CD4-positive, alpha-beta memory T cell (primary cell): ENCODE data around the gene ZNF444. TPM values are rescaled to one million over a fixed set of nuclear protein-coding genes. Genes with fewer than 3 reads are reported as not detected.
"Not testable (repeated sequence)": the region's sequence is repeated elsewhere in the genome, so short reads cannot be mapped to it uniquely, and the experiment has no call there.

Experiments
- CTCF ChIA-PET: fragments of 350-600 bp; sonication (Branson Sonifier 250); formaldehyde crosslinking; loops from one replicate; lab custom pipeline; 2021; ENCODE audit warnings: inconsistent platforms; ENCODE audit not compliant: partially characterized antibody; lab: Charles Lee
- POLR2A ChIA-PET: fragments of 350-600 bp; sonication (Branson Sonifier 250); formaldehyde crosslinking; loops from one replicate; lab custom pipeline; 2021; ENCODE audit not compliant: partially characterized antibody; lab: Charles Lee
- DNase-seq, 5 donors: peaks; one replicate each; pipeline versions ENCODE4 v3.0.0 to v3.0.0-alpha.2; 2020 to 2022; ENCODE audit warnings: mixed read lengths in 1 of 5
- H3K27ac ChIP-seq: one replicate; pipeline ENCODE4 v1.7.0; 2013; ENCODE audit warnings: low read depth, low read length
- H3K27me3 ChIP-seq: 2 replicates; pipeline ENCODE4 v1.7.0; 2013; ENCODE audit warnings: mild to moderate bottlenecking, low read length, moderate library complexity; ENCODE audit not compliant: insufficient read depth
- H3K36me3 ChIP-seq: 2 replicates; pipeline ENCODE4 v1.7.0; 2013; ENCODE audit warnings: mild to moderate bottlenecking, low read length, moderate library complexity; ENCODE audit not compliant: insufficient read depth
- H3K4me1 ChIP-seq: 2 replicates; pipeline ENCODE4 v1.7.0; 2013; ENCODE audit warnings: mild to moderate bottlenecking, low read length, moderate library complexity; ENCODE audit not compliant: insufficient read depth
- H3K4me3 ChIP-seq, 2 donors: one replicate each; pipeline ENCODE4 v1.7.0; 2013; ENCODE audit warnings: low read length in 2 of 2, mild to moderate bottlenecking in 1 of 2
- H3K9me3 ChIP-seq, 2 donors: one replicate each; pipeline ENCODE4 v1.7.0; 2013; ENCODE audit warnings: low read length in 2 of 2, control low read depth in 1 of 2; ENCODE audit not compliant: control insufficient read depth in 1 of 2
- H3K27ac Mint-ChIP-seq, 7 donors: one replicate each; pipeline ENCODE4 v1.8.0; 2020 to 2021; ENCODE audit warnings: mixed read lengths in 7 of 7, mild to moderate bottlenecking in 6 of 7, inconsistent platforms in 3 of 7, moderate library complexity in 3 of 7
- H3K27me3 Mint-ChIP-seq, 2 donors: one replicate each; pipeline ENCODE4 v1.8.0; 2020 to 2021; ENCODE audit warnings: mixed read lengths in 2 of 2
- H3K36me3 Mint-ChIP-seq, 2 donors: one replicate each; pipeline ENCODE4 v1.8.0; 2020 to 2021; ENCODE audit warnings: mixed read lengths in 2 of 2, inconsistent platforms in 1 of 2, mild to moderate bottlenecking in 1 of 2
- H3K4me1 Mint-ChIP-seq, 4 donors: one replicate each; pipeline ENCODE4 v1.8.0; 2020 to 2021; ENCODE audit warnings: mixed read lengths in 4 of 4, mild to moderate bottlenecking in 1 of 4
- H3K4me3 Mint-ChIP-seq, 8 donors: one replicate each; pipeline ENCODE4 v1.8.0; 2020 to 2021; ENCODE audit warnings: mixed read lengths in 8 of 8, mild to moderate bottlenecking in 7 of 8, moderate library complexity in 6 of 8, inconsistent platforms in 3 of 8
- H3K9me3 Mint-ChIP-seq, 8 donors: one replicate each; pipeline ENCODE4 v1.8.0; 2020 to 2021; ENCODE audit warnings: mixed read lengths in 8 of 8, mild to moderate bottlenecking in 5 of 8, inconsistent platforms in 3 of 8, moderate library complexity in 1 of 8
- intact Hi-C: fragments of 100-400 bp; cut with micrococcal nuclease; formaldehyde crosslinking; loops from one replicate; pipeline ENCODE4 v1.15.1; 2023
- polyA plus RNA-seq, 2 donors: library from polyadenylated mRNA; unstranded; fragments of 300-500 nt; fragmentation: Illumina TruSeq; gene quantifications; one replicate each; pipeline ENCODE4 v1.2.3, GENCODE V29; 2021
- total RNA-seq, 2 experiments: library from RNA; stranded (reverse); gene quantifications; one replicate each; pipeline ENCODE4 v1.2.3, GENCODE V29; 2021

Gene ZNF444
- total and polyA plus RNA-seq, 4 experiments from 2014 or later = 6.2 to 42.8 (median 27.0) TPM

DNA sequence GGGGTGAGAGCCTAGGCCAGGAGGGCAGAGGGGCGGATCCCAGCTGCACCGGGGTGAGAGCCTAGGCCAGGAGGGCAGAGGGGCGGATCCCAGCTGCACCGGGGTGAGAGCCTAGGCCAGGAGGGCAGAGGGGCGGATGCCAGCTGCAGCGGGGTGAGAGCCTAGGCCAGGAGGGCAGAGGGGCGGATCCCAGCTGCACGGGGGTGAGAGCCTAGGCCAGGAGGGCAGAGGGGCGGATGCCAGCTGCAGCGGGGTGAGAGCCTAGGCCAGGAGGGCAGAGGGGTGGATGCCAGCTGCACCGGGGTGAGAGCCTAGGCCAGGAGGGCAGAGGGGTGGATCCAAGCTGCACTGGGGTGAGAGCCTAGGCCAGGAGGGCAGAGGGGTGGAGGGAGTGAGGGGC is 35.2 kb downstream of the ZNF444 start:
- H3K36me3 Mint-ChIP-seq, H3K27me3 Mint-ChIP-seq, H3K4me1 Mint-ChIP-seq, H3K27ac Mint-ChIP-seq, H3K36me3 ChIP-seq, H3K9me3 ChIP-seq, DNase-seq, H3K4me3 ChIP-seq, POLR2A ChIA-PET, H3K4me1 ChIP-seq, intact Hi-C loops, H3K27me3 ChIP-seq, H3K9me3 Mint-ChIP-seq, H3K27ac ChIP-seq, H3K4me3 Mint-ChIP-seq: not testable (repeated sequence)
- CTCF ChIA-PET = interaction anchor here (2.6 kb wide), 1 partner anchor 100 kb away, joined by 9 read pairs; no protein-coding TSS in a partner anchor

DNA sequence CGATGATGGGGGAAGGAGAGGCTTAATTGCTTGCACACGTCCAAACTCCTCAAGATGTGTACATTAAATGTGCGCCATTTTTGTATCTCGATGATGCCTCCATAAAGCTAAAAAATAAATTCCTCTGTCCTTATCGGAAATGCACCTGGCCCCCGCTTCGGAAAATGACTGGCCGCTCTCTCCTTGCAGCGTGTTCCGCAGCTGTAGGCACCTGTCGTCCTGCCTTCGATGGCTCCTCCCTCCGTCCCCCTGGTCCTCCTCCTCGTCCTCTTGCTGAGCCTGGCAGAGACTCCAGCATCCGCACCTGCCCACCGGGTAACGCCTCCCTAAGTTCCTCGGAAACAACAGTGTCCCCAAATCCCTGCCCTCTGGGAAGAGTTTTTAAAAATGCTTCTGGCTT is 35.8 kb downstream of the ZNF444 start:
- Mint-ChIP-seq H3K9me3 (no peaks in the 10 kb centered on the region), H3K27ac (peak overlapping the region in 1 of 7 donors; percentile 60), H3K4me1 (peaks cover 0 to 2% (median under 1%) of the 10 kb centered on the region in 4 donors), H3K36me3 (no peaks in the 10 kb centered on the region), H3K4me3 (no peak overlapping the region), H3K27me3 (peaks cover 5 to 10% of the 10 kb centered on the region in 2 donors)
- intact Hi-C loops = no loop called here
- H3K9me3 ChIP-seq = no peaks in the 10 kb centered on the region
- ChIA-PET CTCF (interaction anchor here (2.6 kb wide), 1 partner anchor 101 kb away, joined by 9 read pairs; no protein-coding TSS in a partner anchor), POLR2A (no interaction called here)
- H3K27me3 ChIP-seq = no peaks in the 10 kb centered on the region
- DNase-seq = no peak
- no peaks in the 10 kb centered on the region for H3K4me1 ChIP-seq
- no peak overlapping the region for H3K27ac ChIP-seq
- no peaks in the 10 kb centered on the region for H3K36me3 ChIP-seq
- no peak overlapping the region for H3K4me3 ChIP-seq

DNA sequence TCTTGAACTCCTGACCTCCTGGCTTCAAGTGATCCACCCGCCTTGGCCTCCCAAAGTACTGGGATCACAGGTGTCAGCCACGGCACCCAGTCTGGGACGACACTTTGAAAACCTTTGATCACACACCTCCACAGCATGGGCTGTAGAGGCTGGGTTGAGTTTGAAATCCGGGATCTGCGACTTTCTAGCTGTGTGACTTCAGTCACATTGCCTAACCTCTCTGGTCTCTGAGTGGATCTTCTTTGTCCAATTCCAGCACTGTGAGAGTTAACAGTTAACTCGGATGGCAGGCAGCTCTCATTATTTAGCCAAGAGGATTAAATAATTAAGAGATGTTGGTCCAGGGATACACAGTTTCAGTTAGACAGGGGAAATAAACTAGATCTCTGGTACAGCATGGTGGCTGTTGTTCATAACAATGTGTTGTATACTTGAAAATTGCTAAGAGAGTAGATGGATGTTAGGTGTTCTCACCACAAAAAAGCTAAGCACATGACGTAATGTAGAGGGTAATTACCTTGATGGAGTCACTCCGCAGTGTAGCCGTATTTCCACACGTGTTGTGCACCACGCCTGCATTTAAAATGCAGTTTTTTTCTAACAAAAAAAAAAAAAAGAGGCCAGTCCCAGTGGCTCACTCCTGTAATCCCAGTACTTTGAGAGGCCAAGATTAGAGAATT is 36.6 kb downstream of the ZNF444 start:
- no peaks in the 10 kb centered on the region for H3K9me3 Mint-ChIP-seq
- no peak for DNase-seq
- H3K27me3 Mint-ChIP-seq = peaks cover 4 to 10% of the 10 kb centered on the region in 2 donors
- H3K4me3 ChIP-seq = no peak overlapping the region
- intact Hi-C loops = no loop called here
- no peaks in the 10 kb centered on the region for H3K27me3 ChIP-seq
- H3K27ac ChIP-seq = no peak overlapping the region
- POLR2A ChIA-PET = interaction anchor here (0.8 kb wide), 1 partner anchor 111 kb away, joined by 3 read pairs; no protein-coding TSS in a partner anchor
- H3K4me1 ChIP-seq = no peaks in the 10 kb centered on the region
- H3K4me1 Mint-ChIP-seq = no peaks in the 10 kb centered on the region
- no peak overlapping the region for H3K27ac Mint-ChIP-seq
- H3K36me3 ChIP-seq = no peaks in the 10 kb centered on the region
- H3K4me3 Mint-ChIP-seq = no peak overlapping the region
- CTCF ChIA-PET = interaction anchor here (0.8 to 2.6 kb wide), 4 partner anchors 10 to 101 kb away, joined by 3 to 9 read pairs (median 4); no protein-coding TSS in a partner anchor
- H3K36me3 Mint-ChIP-seq = no peaks in the 10 kb centered on the region
- no peaks in the 10 kb centered on the region for H3K9me3 ChIP-seq

DNA sequence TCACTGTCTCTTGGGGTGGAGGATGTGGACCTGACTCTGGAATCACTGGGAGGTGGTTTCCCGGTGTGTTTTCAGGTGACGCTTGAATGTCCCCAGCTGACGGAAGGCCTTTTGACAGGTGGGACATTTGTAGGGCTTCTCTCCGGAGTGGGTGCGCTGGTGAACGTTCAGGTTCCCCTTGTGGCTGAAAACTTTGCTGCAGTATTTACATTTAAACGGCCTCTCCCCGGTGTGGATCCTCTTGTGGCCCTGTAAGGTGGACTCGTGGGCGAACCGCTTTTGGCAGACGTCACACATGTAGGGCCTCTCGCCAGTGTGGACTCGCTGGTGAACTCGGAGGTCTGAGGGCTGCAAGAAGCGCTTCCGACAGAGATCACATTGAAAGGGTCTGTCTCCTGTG is 48.7 kb downstream of the ZNF444 start:
- Mint-ChIP-seq H3K36me3 (no peaks in the 10 kb centered on the region), H3K9me3 (no peaks in the 10 kb centered on the region), H3K27me3 (peaks cover 5 to 18% of the 10 kb centered on the region in 2 donors), H3K4me1 (peaks cover 0 to 7% (median 0%) of the 10 kb centered on the region in 4 donors), H3K27ac (no peak overlapping the region), H3K4me3 (no peak overlapping the region)
- H3K9me3 ChIP-seq = no peaks in the 10 kb centered on the region
- ChIA-PET POLR2A (no interaction called here), CTCF (no interaction called here)
- no peak overlapping the region for H3K27ac ChIP-seq
- no peaks in the 10 kb centered on the region for H3K27me3 ChIP-seq
- H3K4me3 ChIP-seq = no peak overlapping the region
- H3K4me1 ChIP-seq = no peaks in the 10 kb centered on the region
- no peaks in the 10 kb centered on the region for H3K36me3 ChIP-seq
- no peak for DNase-seq
- intact Hi-C loops = loop anchor here (10.0 kb wide), 1 partner anchor 155 kb away; no protein-coding TSS in a partner anchor

DNA sequence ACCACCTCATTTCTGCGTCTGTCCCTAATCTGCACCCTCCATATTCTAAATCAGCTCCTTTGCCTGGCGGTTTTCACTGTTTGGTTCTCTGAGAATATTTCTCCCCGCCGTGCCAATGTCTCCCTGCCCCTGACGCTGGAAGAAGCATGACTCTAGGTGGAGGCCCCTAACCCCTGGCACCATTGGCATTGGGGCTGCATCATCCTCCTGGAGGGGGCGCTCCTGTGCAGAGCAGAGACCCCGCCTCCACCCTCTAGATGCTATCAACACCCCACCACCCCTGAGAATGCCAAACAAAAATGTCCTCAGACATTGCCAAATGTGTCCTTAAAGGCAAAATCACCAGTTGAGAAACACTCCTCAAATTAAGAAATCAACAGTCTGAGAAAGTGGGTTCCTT is 50.0 kb downstream of the ZNF444 start:
- intact Hi-C loops = no loop called here
- Mint-ChIP-seq H3K27ac (no peak overlapping the region), H3K4me3 (no peak overlapping the region), H3K36me3 (no peaks in the 10 kb centered on the region), H3K27me3 (peaks cover 5 to 20% of the 10 kb centered on the region in 2 donors), H3K4me1 (no peaks in the 10 kb centered on the region), H3K9me3 (no peaks in the 10 kb centered on the region)
- no peak for DNase-seq
- H3K4me1 ChIP-seq = no peaks in the 10 kb centered on the region
- H3K27ac ChIP-seq = no peak overlapping the region
- ChIA-PET CTCF (no interaction called here), POLR2A (no interaction called here)
- no peaks in the 10 kb centered on the region for H3K36me3 ChIP-seq
- H3K4me3 ChIP-seq = no peak overlapping the region
- no peaks in the 10 kb centered on the region for H3K9me3 ChIP-seq
- H3K27me3 ChIP-seq = no peaks in the 10 kb centered on the region

DNA sequence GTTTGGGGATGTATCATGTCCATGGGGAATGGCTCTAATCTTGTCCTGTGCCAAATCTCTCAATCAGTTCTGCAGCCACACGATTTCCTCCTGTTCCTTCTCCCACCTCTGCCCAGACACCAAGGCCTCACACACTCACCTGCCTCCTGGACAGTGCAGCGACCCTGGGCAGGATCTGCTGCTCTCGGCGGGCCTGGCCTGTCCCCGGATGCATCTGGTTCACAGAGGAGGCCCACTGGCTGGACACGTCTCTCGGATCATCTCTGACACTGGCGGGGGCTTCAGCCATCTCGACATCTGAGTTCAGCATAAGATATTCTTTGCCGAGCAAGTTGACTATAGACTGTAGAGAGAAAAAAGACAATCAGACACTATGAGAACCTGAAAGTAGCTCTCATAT is 50.6 kb downstream of the ZNF444 start:
- POLR2A ChIA-PET = no interaction called here
- no peaks in the 10 kb centered on the region for H3K27me3 ChIP-seq
- intact Hi-C loops = no loop called here
- H3K27ac Mint-ChIP-seq = no peak overlapping the region
- no peaks in the 10 kb centered on the region for H3K4me1 ChIP-seq
- no peaks in the 10 kb centered on the region for H3K36me3 ChIP-seq
- H3K36me3 Mint-ChIP-seq = no peaks in the 10 kb centered on the region
- H3K9me3 ChIP-seq = no peaks in the 10 kb centered on the region
- no peak overlapping the region for H3K27ac ChIP-seq
- no peaks in the 10 kb centered on the region for H3K4me1 Mint-ChIP-seq
- H3K27me3 Mint-ChIP-seq = peaks cover 5 to 20% of the 10 kb centered on the region in 2 donors
- CTCF ChIA-PET = no interaction called here
- H3K4me3 ChIP-seq = no peak overlapping the region
- no peaks in the 10 kb centered on the region for H3K9me3 Mint-ChIP-seq
- DNase-seq = no peak
- no peak overlapping the region for H3K4me3 Mint-ChIP-seq

DNA sequence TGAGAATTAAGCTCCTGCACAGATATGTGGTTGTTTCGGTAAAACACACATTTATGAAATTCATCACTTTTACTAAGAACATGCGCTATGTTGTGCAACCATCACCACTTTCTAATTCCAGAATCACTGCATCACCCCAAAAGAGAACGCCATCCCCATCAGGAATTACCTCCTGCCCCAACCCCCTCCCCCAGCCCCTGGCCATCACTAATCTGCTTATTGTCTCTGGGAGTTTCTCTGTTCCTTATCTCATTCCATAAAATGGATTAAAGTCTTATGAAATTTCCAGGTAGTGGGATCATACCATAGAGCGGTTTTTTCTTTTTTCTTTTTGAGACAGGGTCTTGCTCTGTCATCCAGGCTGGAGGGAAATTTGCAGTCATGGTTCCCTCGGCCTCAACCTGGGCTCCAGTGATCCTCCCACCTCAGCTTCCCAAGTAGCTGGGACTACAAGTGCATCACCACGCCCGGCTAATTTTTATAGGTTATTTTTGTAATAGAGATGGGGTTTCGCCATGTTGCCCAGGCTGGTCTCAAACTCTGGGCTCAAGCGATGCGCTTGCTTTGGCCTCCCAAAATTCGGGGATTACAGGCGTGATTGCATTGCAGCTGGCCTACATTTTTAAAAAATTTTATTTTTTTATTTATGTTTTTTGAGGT is 53.0 kb downstream of the ZNF444 start:
- POLR2A ChIA-PET = no interaction called here

More for the DNA sequence above, 53.0 kb downstream of the ZNF444 start:
- H3K9me3 Mint-ChIP-seq = no peaks in the 10 kb centered on the region
- no peak overlapping the region for H3K27ac ChIP-seq
- H3K9me3 ChIP-seq = no peaks in the 10 kb centered on the region
- H3K4me1 ChIP-seq = no peaks in the 10 kb centered on the region
- H3K4me3 Mint-ChIP-seq = no peak overlapping the region
- CTCF ChIA-PET = interaction anchor here (1.5 kb wide), 1 partner anchor 128 kb away, joined by 3 read pairs; no protein-coding TSS in a partner anchor
- peaks cover 5 to 17% of the 10 kb centered on the region in 2 donors for H3K27me3 Mint-ChIP-seq
- DNase-seq = no peak
- H3K27ac Mint-ChIP-seq = no peak overlapping the region
- H3K4me1 Mint-ChIP-seq = no peaks in the 10 kb centered on the region
- H3K36me3 ChIP-seq = no peaks in the 10 kb centered on the region
- no peaks in the 10 kb centered on the region for H3K36me3 Mint-ChIP-seq
- H3K27me3 ChIP-seq = no peaks in the 10 kb centered on the region
- intact Hi-C loops = no loop called here
- H3K4me3 ChIP-seq = no peak overlapping the region
